ENCODE results near the gene ELAVL4.
A peak's percentile ranks its signal among the peaks of the same experiment; 100 is the strongest.

ELAVL4 gene

GRCh38 chr1:50110151-50110550 is 1.4 kb downstream of the ELAVL4 start:
- H3K9me3 ChIP-seq: no peaks in the 10 kb centered on the region
- H3K36me3 ChIP-seq: no peaks in the 10 kb centered on the region
- peak overlapping the region; percentile 76 for H3K4me3 ChIP-seq (ENCODE audit: low read depth, low read length)
- TF ChIP-seq CTCF (IDR thresholded peaks at IDR 0.05; ENCODE audit: low read depth, low read length): no peak
- no peak for DNase-seq
- H3K27me3 ChIP-seq: no peaks in the 10 kb centered on the region
- H3K4me1 ChIP-seq: no peaks in the 10 kb centered on the region; the same call in 1 of the 2 replicates

- no peaks in the 10 kb centered on the region for H3K9me3 ChIP-seq
- H3K4me3 ChIP-seq (ENCODE audit: low read depth, low read length): peak overlapping the region; percentile 76
- no peak for TF ChIP-seq CTCF (IDR thresholded peaks at IDR 0.05; ENCODE audit: low read depth, low read length)
- H3K27me3 ChIP-seq: no peaks in the 10 kb centered on the region
- H3K4me1 ChIP-seq: no peaks in the 10 kb centered on the region; the same call in 1 of the 2 replicates
- no peaks in the 10 kb centered on the region for H3K36me3 ChIP-seq
- peak; percentile 27 for DNase-seq
Observed at GRCh38 chr1:50110656-50111055, 1.9 kb downstream of the ELAVL4 start.

GRCh38 chr1:50111503-50111902 is 2.8 kb downstream of the ELAVL4 start:
- Histone ChIP-seq H3K36me3 (no peaks in the 10 kb centered on the region), H3K4me1 (no peaks in the 10 kb centered on the region; the same call in 1 of the 2 replicates), H3K4me3 (ENCODE audit: low read depth, low read length) (peak overlapping the region; percentile 76), H3K9me3 (no peaks in the 10 kb centered on the region), H3K27me3 (no peaks in the 10 kb centered on the region)
- DNase-seq: no peak
- no peak for TF ChIP-seq CTCF (IDR thresholded peaks at IDR 0.05; ENCODE audit: low read depth, low read length)

- Histone ChIP-seq H3K9me3 (no peaks in the 10 kb centered on the region), H3K4me1 (peaks cover 2% of the 10 kb centered on the region; the same call in 1 of the 2 replicates), H3K27me3 (no peaks in the 10 kb centered on the region), H3K4me3 (ENCODE audit: low read depth, low read length) (peak overlapping the region; percentile 76), H3K36me3 (no peaks in the 10 kb centered on the region)
- DNase-seq: no peak
- TF ChIP-seq CTCF (IDR thresholded peaks at IDR 0.05; ENCODE audit: low read depth, low read length): no peak
Observed at GRCh38 chr1:50112193-50112592, 3.5 kb downstream of the ELAVL4 start.

- Histone ChIP-seq H3K4me1 (no peaks in the 10 kb centered on the region; the same call in 1 of the 2 replicates), H3K27me3 (no peaks in the 10 kb centered on the region), H3K36me3 (no peaks in the 10 kb centered on the region), H3K9me3 (no peaks in the 10 kb centered on the region), H3K4me3 (ENCODE audit: low read depth, low read length) (no peak overlapping the region)
- DNase-seq: no peak
- TF ChIP-seq CTCF (IDR thresholded peaks at IDR 0.05; ENCODE audit: low read depth, low read length): no peak
Observed at GRCh38 chr1:50123071-50123470, 14.4 kb downstream of the ELAVL4 start.

- DNase-seq: no peak
- no peaks in the 10 kb centered on the region for H3K36me3 ChIP-seq
- H3K4me1 ChIP-seq: no peaks in the 10 kb centered on the region; the same call in 1 of the 2 replicates
- no peaks in the 10 kb centered on the region for H3K9me3 ChIP-seq
- no peaks in the 10 kb centered on the region for H3K27me3 ChIP-seq
- no peak overlapping the region for H3K4me3 ChIP-seq (ENCODE audit: low read depth, low read length)
- TF ChIP-seq CTCF (IDR thresholded peaks at IDR 0.05; ENCODE audit: low read depth, low read length): no peak
Observed at GRCh38 chr1:50126927-50127715, 18.4 kb downstream of the ELAVL4 start.
